ENCODE data around the gene CALHM1. TPM values are rescaled to one million over a fixed set of nuclear protein-coding genes. Genes with fewer than 3 reads are reported as not detected.
A peak's percentile ranks its signal among the peaks of the same experiment; 100 is the strongest.
"Not testable (repeated sequence)": the region's sequence is repeated elsewhere in the genome, so short reads cannot be mapped to it uniquely, and the experiment has no call there.

CALHM1 gene
- total RNA-seq, 2 donors from 2014 or later: not detected

DNA sequence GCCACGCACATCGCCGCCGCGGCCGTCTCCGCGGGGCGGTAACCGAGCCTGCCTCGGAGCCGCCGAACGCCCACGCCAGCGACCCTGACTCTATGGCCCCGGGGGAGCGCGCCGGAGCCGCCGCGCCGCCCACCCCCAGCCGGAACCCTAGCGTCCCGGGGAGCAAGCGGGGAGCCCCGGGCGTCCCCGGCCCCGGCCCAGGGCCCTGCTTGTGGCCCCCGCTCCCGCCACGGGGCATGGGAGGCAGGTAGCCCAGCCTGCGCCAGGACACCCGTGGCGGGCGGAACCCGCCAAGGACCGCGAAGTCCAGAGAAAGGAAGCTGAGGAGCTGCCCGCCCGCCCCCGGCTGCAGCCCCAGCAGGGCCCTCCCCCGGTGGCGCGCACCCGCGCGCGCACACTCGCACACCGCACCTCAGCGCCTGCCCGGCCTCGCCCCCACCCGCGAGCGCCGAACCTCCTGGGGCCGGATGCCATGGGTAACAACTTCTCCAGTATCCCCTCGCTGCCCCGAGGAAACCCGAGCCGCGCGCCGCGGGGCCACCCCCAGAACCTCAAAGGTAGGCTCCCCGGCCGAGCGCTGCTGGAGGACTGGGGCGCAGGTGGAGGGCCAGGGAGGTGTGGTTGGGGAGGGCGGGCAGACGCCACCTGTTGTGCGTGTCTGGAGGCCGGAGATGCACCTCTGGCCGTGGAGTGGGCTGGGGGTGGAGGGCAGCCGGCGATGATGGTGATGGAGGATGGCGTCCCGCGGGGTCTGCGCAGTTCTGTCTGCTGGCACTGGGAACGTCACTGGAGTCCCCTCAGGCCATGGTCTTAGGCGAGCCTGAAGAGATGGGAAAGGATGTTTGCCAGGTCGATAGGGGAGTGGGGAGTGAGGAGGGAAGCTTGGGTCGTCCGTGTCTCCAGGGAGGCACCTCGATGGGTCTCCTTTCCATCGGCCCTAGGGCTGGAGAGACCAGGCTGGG, 35.5 kb upstream of the CALHM1 start:
- peaks cover 45% of the 10 kb centered on the region for H3K27me3 Mint-ChIP-seq
- no peaks in the 10 kb centered on the region for H3K9me3 ChIP-seq (ENCODE audit: control insufficient read depth, low read length, poor library complexity, severe bottlenecking)
- ATAC-seq (peak; percentile 41), DNase-seq (no peak)
- H3K4me1 Mint-ChIP-seq: peaks cover 20% of the 10 kb centered on the region
- peak overlapping the region; percentile 83 for H3K4me3 Mint-ChIP-seq
- no peak overlapping the region for H3K27ac Mint-ChIP-seq
- H3K36me3 Mint-ChIP-seq (ENCODE audit: low read depth): peaks cover 2% of the 10 kb centered on the region

DNA sequence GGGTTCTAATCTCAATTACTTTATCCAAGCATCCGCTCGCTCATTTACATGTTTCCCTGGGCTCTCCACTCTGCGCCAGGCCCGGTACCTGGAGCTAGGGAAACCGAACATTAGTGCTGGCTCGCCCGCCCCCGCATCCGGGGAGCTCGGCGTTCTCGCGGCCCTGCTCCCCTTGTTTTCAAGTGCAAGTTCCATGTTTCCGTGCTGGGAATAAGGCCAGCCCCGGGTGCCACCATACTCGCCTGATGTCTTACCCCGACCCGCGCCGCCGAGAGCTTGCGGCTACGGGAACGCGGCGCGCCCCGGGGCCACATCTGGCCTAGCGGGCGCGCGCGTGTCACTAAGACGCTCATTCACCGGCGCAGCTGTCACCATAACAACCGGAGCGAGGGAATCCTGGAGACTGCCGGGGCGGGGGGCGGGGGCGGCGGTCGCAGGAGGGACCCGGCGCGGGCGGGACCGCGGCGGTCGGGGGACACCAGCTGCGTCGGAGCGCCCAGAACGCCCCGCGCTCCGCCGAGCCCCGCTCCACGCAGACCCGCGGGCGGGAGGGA, 34.7 kb upstream of the CALHM1 start, which contains the start of gene NEURL1:
Gene NEURL1 (plus strand): TSS at position 344 of the 554 bp plus-strand sequence. CDS start 683 bp downstream, outside the sequence.
- peak within 1 kb of the TSS; percentile 80 for H3K27ac Mint-ChIP-seq

GRCh38 chr10:103492655-103493261, 34.1 kb upstream of the CALHM1 start:
- H3K4me3 Mint-ChIP-seq: peak overlapping the region; percentile 90
- peaks cover 49% of the 10 kb centered on the region for H3K27me3 Mint-ChIP-seq
- no peak for DNase-seq
- peaks cover 20% of the 10 kb centered on the region for H3K4me1 Mint-ChIP-seq
- peaks cover 2% of the 10 kb centered on the region for H3K36me3 Mint-ChIP-seq (ENCODE audit: low read depth)
- peak overlapping the region; percentile 80 for H3K27ac Mint-ChIP-seq
- no peaks in the 10 kb centered on the region for H3K9me3 ChIP-seq (ENCODE audit: control insufficient read depth, low read length, poor library complexity, severe bottlenecking)
- ATAC-seq: no peak

More for the DNA sequence above, 34.7 kb upstream of the CALHM1 start, which contains the start of gene NEURL1:
- Mint-ChIP-seq H3K4me3 (peak within 1 kb of the TSS; percentile 90), H3K36me3 (ENCODE audit: low read depth) (peaks cover 2% of the 10 kb centered on the region), H3K4me1 (peaks cover 20% of the 10 kb centered on the region), H3K27me3 (peaks cover 50% of the 10 kb centered on the region)
- no peaks in the 10 kb centered on the region for H3K9me3 ChIP-seq (ENCODE audit: control insufficient read depth, low read length, poor library complexity, severe bottlenecking)
- DNase-seq: no peak
- ATAC-seq: peak; percentile 57

DNA sequence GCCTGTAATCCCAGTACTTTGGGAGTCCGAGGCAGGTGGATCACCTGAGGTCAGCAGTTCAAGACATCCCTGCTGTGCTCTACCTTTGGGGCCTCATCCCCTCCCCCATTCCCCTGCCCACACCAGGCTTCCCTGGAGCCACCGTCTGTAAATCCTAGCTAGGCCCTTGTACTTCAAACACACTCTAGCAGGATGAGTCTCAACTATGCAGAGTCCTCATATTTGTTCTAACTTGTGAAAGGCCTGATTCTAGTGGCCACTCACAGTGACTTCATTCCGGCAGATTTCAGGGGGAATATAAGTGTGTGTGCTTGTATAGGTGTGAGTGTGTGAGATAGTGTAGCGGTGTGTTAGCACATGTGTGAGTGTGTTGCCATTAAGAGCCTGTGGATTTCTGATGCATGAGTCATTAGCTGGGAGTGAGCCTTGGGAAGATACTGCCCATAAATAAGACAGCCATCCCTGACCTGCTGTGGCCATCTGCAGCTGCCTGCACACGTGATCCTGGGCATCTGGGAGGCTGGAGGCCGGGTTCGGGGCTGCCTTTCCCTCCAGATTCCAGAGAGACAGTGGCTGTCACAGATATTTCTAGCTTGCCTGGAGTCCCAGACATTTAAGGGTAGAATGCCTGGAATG, 33.1 kb upstream of the CALHM1 start:
- H3K36me3 Mint-ChIP-seq (ENCODE audit: low read depth): peaks cover 2% of the 10 kb centered on the region
- H3K27ac Mint-ChIP-seq: peak overlapping the region; percentile 80
- H3K4me3 Mint-ChIP-seq: peak overlapping the region; percentile 39
- peaks cover 20% of the 10 kb centered on the region for H3K4me1 Mint-ChIP-seq
- DNase-seq (no peak), ATAC-seq (no peak)
- peaks cover 40% of the 10 kb centered on the region for H3K27me3 Mint-ChIP-seq
- H3K9me3 ChIP-seq (ENCODE audit: control insufficient read depth, low read length, poor library complexity, severe bottlenecking): no peaks in the 10 kb centered on the region

DNA sequence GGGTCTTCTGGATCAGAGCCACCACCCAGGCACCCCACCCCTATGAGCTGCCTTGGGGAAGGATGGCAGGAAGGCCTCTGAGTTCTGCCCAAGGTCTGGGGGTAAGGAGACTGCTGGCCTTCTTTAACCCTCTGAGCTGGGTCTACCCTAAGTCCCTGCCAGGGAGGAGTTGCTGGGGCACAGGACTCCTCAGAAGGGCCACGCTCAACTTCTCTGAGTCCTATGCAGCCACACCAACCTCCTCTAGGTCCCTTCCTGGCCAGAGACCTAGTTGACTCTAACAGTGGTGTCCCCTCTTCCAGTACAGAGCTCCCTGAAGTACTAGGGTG, 32.2 kb upstream of the CALHM1 start:
- Mint-ChIP-seq H3K4me3 (no peak overlapping the region), H3K36me3 (ENCODE audit: low read depth) (peaks cover 2% of the 10 kb centered on the region), H3K27ac (no peak overlapping the region), H3K27me3 (peaks cover 38% of the 10 kb centered on the region), H3K4me1 (peaks cover 22% of the 10 kb centered on the region)
- ATAC-seq: peak; percentile 18
- H3K9me3 ChIP-seq (ENCODE audit: control insufficient read depth, low read length, poor library complexity, severe bottlenecking): no peaks in the 10 kb centered on the region
- no peak for DNase-seq

DNA sequence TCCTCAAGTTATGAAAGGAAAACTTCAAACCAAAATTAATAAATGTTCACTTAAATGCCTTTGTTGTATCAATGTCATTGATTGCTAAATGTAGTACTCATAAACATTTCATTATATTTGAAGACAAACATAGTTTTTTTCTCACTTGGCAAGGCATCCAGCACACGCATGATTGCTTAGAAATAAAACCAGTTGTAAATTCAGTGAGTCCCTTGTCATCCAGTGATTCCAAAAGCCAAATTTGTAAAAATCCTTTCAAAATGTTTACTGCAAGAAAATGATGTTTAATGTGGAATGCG, 28.7 kb upstream of the CALHM1 start:
- H3K27me3 Mint-ChIP-seq: peaks cover 14% of the 10 kb centered on the region
- H3K9me3 ChIP-seq (ENCODE audit: control insufficient read depth, low read length, poor library complexity, severe bottlenecking): no peaks in the 10 kb centered on the region
- peaks cover 2% of the 10 kb centered on the region for H3K36me3 Mint-ChIP-seq (ENCODE audit: low read depth)
- DNase-seq (no peak), ATAC-seq (no peak)
- no peak overlapping the region for H3K4me3 Mint-ChIP-seq
- H3K27ac Mint-ChIP-seq: no peak overlapping the region
- H3K4me1 Mint-ChIP-seq: peaks cover 19% of the 10 kb centered on the region

- not testable (repeated sequence) for H3K4me3 Mint-ChIP-seq; H3K9me3 ChIP-seq (ENCODE audit: control insufficient read depth, low read length, poor library complexity, severe bottlenecking); H3K36me3 Mint-ChIP-seq (ENCODE audit: low read depth); H3K27ac Mint-ChIP-seq; DNase-seq; ATAC-seq; H3K27me3 Mint-ChIP-seq
- peaks cover 21% of the 10 kb centered on the region for H3K4me1 Mint-ChIP-seq
These were observed 28.1 kb upstream of the CALHM1 start for GRCh38 chr10:103486635-103487409.

DNA sequence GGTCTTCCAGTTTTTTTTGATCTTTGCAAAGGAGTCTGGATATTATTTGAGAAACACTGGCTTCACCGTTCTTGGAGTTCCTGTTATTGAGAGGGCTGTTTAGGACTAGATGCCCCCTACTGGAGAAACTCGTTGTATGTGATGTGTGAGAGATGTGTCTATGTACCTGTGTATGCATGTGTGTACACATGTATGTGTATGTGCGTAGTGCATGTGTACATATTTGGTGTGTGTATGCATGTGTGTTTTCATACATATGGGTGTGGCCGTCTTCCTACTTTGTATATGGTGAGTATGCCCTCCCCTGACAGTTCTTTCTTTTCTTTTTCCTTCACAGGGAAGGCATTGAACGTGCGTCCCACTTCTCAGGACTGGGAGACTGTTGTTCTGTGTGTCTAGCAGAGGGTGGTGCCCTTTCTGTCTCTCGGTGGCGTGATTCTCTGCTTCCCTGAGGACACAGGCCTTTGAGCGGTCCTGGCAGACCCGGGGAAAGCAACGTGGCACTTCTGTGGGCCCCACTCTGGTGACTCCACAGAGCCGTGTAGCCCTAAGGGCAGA, 23.4 kb upstream of the CALHM1 start:
- Mint-ChIP-seq H3K36me3 (ENCODE audit: low read depth) (no peaks in the 10 kb centered on the region), H3K27ac (no peak overlapping the region), H3K4me1 (peaks cover 11% of the 10 kb centered on the region), H3K27me3 (no peaks in the 10 kb centered on the region), H3K4me3 (no peak overlapping the region)
- no peaks in the 10 kb centered on the region for H3K9me3 ChIP-seq (ENCODE audit: control insufficient read depth, low read length, poor library complexity, severe bottlenecking)
- ATAC-seq (peak; percentile 83), DNase-seq (no peak)

- DNase-seq (no peak), ATAC-seq (no peak)
- no peaks in the 10 kb centered on the region for H3K9me3 ChIP-seq (ENCODE audit: control insufficient read depth, low read length, poor library complexity, severe bottlenecking)
- Mint-ChIP-seq H3K4me1 (peaks cover 13% of the 10 kb centered on the region), H3K27me3 (no peaks in the 10 kb centered on the region), H3K36me3 (ENCODE audit: low read depth) (no peaks in the 10 kb centered on the region), H3K4me3 (no peak overlapping the region), H3K27ac (peak overlapping the region; percentile 34)
These were observed 21.8 kb upstream of the CALHM1 start for GRCh38 chr10:103480521-103480920.

- H3K9me3 ChIP-seq (ENCODE audit: control insufficient read depth, low read length, poor library complexity, severe bottlenecking): no peaks in the 10 kb centered on the region
- Mint-ChIP-seq H3K27me3 (no peaks in the 10 kb centered on the region), H3K4me3 (no peak within 1 kb of the TSS), H3K27ac (peak within 1 kb of the TSS; percentile 34), H3K36me3 (ENCODE audit: low read depth) (no peaks in the 10 kb centered on the region), H3K4me1 (peaks cover 14% of the 10 kb centered on the region)
- ATAC-seq (no peak), DNase-seq (no peak)
These were observed 20.4 kb upstream of the CALHM1 start, which contains the start of gene CALHM3 for GRCh38 chr10:103479135-103479534. TSS of gene CALHM3 (minus strand) at chr10:103479240. CDS start at chr10:103479032, 208 bp downstream.

- DNase-seq: no peak
- H3K27me3 Mint-ChIP-seq: no peaks in the 10 kb centered on the region
- H3K9me3 ChIP-seq (ENCODE audit: control insufficient read depth, low read length, poor library complexity, severe bottlenecking): no peaks in the 10 kb centered on the region
- no peak overlapping the region for H3K27ac Mint-ChIP-seq
- H3K36me3 Mint-ChIP-seq (ENCODE audit: low read depth): no peaks in the 10 kb centered on the region
- no peak for ATAC-seq
- peaks cover 17% of the 10 kb centered on the region for H3K4me1 Mint-ChIP-seq
- no peak overlapping the region for H3K4me3 Mint-ChIP-seq
These were observed 20.0 kb upstream of the CALHM1 start for GRCh38 chr10:103478671-103479070.

DNA sequence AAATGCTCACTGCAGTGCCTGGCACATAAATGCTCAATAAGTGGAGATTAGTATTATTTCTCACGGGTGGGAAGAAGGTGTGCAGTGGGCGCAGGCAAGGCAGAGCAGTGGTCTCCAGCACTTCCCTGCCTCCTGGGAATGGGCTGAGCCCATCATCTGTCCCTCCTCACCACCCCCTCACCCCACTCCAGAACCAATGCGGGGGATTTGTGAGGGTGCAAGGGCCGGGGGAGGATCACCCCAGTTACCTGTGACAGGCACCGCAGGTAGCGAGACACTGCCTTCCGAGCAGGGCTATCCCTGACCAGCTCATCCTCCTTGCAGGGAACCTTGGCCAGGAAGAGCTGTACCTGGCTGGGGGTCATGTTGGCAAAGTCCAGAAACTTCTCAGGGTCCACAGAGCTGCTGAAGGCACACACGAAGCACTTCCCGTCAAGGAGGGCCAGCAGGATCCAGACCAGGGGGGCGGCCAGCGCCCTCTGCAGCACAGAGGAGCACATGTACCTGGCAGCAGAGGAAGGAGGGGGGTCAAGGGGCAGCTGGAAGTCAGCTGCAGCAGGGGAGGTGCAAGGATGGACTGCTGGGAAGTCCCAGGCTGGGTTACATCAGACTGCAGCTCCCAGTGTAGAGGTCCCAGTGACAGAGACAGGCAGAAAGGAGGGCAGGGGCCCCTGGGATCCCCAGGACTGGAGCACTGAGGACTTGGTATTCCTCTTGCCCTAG, 17.5 kb upstream of the CALHM1 start:
- H3K27me3 Mint-ChIP-seq: no peaks in the 10 kb centered on the region
- ATAC-seq: peak; percentile 44
- H3K27ac Mint-ChIP-seq: no peak overlapping the region
- H3K9me3 ChIP-seq (ENCODE audit: control insufficient read depth, low read length, poor library complexity, severe bottlenecking): no peaks in the 10 kb centered on the region
- no peak overlapping the region for H3K4me3 Mint-ChIP-seq
- no peak for DNase-seq
- H3K36me3 Mint-ChIP-seq (ENCODE audit: low read depth): no peaks in the 10 kb centered on the region
- peaks cover 15% of the 10 kb centered on the region for H3K4me1 Mint-ChIP-seq

Data from T-helper 17 cell (primary cell).